K562 (cell line): ENCODE data around the gene C4orf36. TPM values are rescaled to one million over a fixed set of nuclear protein-coding genes. Genes with fewer than 3 reads are reported as not detected.

Source experiments
- ATAC-seq: fragments of 200-7000 bp; cut with Tn5 transposase; 3 replicates; pipeline ENCODE4 v1.9.1; 2020; ENCODE audit warnings: moderate library complexity
- BruUV-seq: library from RNA; stranded (reverse); fragments of 400-500 nt; replicated peaks from 2 replicates; lab custom pipeline; 2021; lab: Mats Ljungman, UMichigan
- CTCF ChIA-PET: fragments of 300-600 bp; formaldehyde crosslinking; extraction: SDS; loops from one replicate; lab custom pipeline; 2021; ENCODE audit warnings: low intra/inter-chr PET ratio; lab: Yijun Ruan, JAX
- POLR2A ChIA-PET: fragments of 300-600, 350-650 bp; sonication (Branson Sonifier 250); formaldehyde crosslinking; extraction: SDS; loops from one replicate; lab custom pipeline; 2021; ENCODE audit warnings: antibody characterized with exemption, inconsistent platforms; lab: Yijun Ruan, JAX
- DNase-seq, 4 experiments: peaks; one replicate each; pipeline versions ENCODE4 v3.0.0 to v3.0.0-alpha.2; 2011 to 2018; ENCODE audit warnings: low spot score in 3 of 4, mixed read lengths in 3 of 4; ENCODE audit errors: extremely low read depth in 1 of 4
- FAIRE-seq: peaks from 2 replicates; lab custom pipeline; 2011; peaks lifted over from hg19 to GRCh38; lab: Jason Lieb, UNC
- H2AFZ ChIP-seq: 2 replicates; pipeline ENCODE4 v1.6.0; 2011; ENCODE audit warnings: low read depth, low read length, control low read depth, inconsistent platforms
- H3K27ac ChIP-seq: fragments of 200-600 bp; 3 replicates; pipeline ENCODE4 v1.8.0; 2011; ENCODE audit warnings: low read depth, mild to moderate bottlenecking, control low read depth, inconsistent platforms, low read length, moderate library complexity, mixed read lengths; ENCODE audit errors: extremely low read depth
- H3K27me3 ChIP-seq, 2 experiments: fragments of 300-600 bp in 1 of 2; 2 replicates in 1 of 2; 3 replicates in 1 of 2; pipeline versions ENCODE4 v1.6.0 to v1.8.0; 2011; ENCODE audit warnings: inconsistent platforms in 2 of 2, low read length in 2 of 2, mild to moderate bottlenecking in 1 of 2, mixed read lengths in 1 of 2, moderate library complexity in 1 of 2; ENCODE audit not compliant: control insufficient read depth in 2 of 2, insufficient read depth in 2 of 2
- H3K36me3 ChIP-seq: fragments of 300-600 bp; 3 replicates; pipeline ENCODE4 v1.8.0; 2011; ENCODE audit warnings: mild to moderate bottlenecking, low read length, inconsistent platforms; ENCODE audit not compliant: control insufficient read depth, insufficient read depth
- H3K4me1 ChIP-seq, 2 experiments: fragments of 200-600 bp in 1 of 2; replicated peaks in 1 of 2; 2 replicates in 1 of 2; 3 replicates in 1 of 2; pipeline versions ENCODE4 v1.5.1 to v1.8.0; 2011; ENCODE audit warnings: inconsistent platforms in 2 of 2, low read length in 2 of 2, mild to moderate bottlenecking in 1 of 2, mixed read lengths in 1 of 2, moderate library complexity in 1 of 2; ENCODE audit not compliant: control insufficient read depth in 2 of 2, insufficient read depth in 2 of 2
- H3K4me2 ChIP-seq: 2 replicates; pipeline ENCODE4 v1.6.1; 2011; ENCODE audit warnings: low read length, control low read depth, inconsistent platforms, mixed read lengths; ENCODE audit not compliant: insufficient read depth
- H3K4me3 ChIP-seq: fragments of 200-600 bp; sonication (generic), shearing (Covaris generic); 2 replicates; pipeline ENCODE4 v1.5.1; 2016; ENCODE audit warnings: control low read depth, inconsistent platforms
- H3K79me2 ChIP-seq: fragments of 200-600 bp; 3 replicates; pipeline ENCODE4 v1.8.0; 2011; ENCODE audit warnings: low read length, inconsistent platforms; ENCODE audit not compliant: control insufficient read depth, insufficient read depth
- H3K9ac ChIP-seq, 2 experiments: 2 replicates each; pipeline versions ENCODE4 v1.6.0 to v1.6.1; 2011; ENCODE audit warnings: low read depth in 2 of 2, low read length in 2 of 2, control low read depth in 1 of 2, inconsistent platforms in 1 of 2, mild to moderate bottlenecking in 1 of 2, mixed read lengths in 1 of 2; ENCODE audit not compliant: insufficient read depth in 1 of 2
- H3K9me1 ChIP-seq: one replicate; pipeline ENCODE4 v1.6.0; 2011; ENCODE audit warnings: inconsistent platforms, mild to moderate bottlenecking, low read length, moderate library complexity; ENCODE audit not compliant: control insufficient read depth, insufficient read depth
- H3K9me3 ChIP-seq: replicated peaks from 2 replicates; pipeline ENCODE4 v1.5.1; 2011; ENCODE audit warnings: low read depth, low read length, inconsistent platforms; ENCODE audit not compliant: control insufficient read depth, insufficient read depth
- H4K20me1 ChIP-seq: replicated peaks from 2 replicates; pipeline ENCODE4 v1.6.1; 2011; ENCODE audit warnings: low read length, inconsistent platforms, mixed read lengths; ENCODE audit not compliant: control insufficient read depth, insufficient read depth
- ATF1 ChIP-seq, 2 experiments: fragments of 450-650 bp in 1 of 2; IDR thresholded peaks; 2 replicates each; pipeline ENCODE4 v1.6.1; 2016; ENCODE audit warnings: missing compliant biosample characterization in 1 of 2, missing genetic modification characterization in 1 of 2
- PATZ1 ChIP-seq: fragments of 250-450 bp; sonication (Bioruptor Pico); IDR thresholded peaks from 2 replicates; pipeline ENCODE4 v1.5.0; 2020; ENCODE audit warnings: mild to moderate bottlenecking, borderline replicate concordance
- PML ChIP-seq: IDR thresholded peaks from 2 replicates; pipeline ENCODE4 v1.6.1; 2012; ENCODE audit warnings: low read length, inconsistent platforms
- TEAD4 ChIP-seq, 2 experiments: sonication (generic) in 1 of 2; formaldehyde crosslinking in 1 of 2; IDR thresholded peaks; 2 replicates each; pipeline versions ENCODE4 v1.6.1 to v1.8.0; 2012 to 2022; ENCODE audit warnings: borderline replicate concordance in 1 of 2, inconsistent platforms in 1 of 2, low read length in 1 of 2, mild to moderate bottlenecking in 1 of 2, missing genetic modification reagents in 1 of 2
- WGBS: fragments of 100-300 bp; shearing (Covaris generic); methylation state at CpG from one replicate; pipeline ENCODE4 v1.1.6; 2016; ENCODE audit warnings: low coverage, mixed read lengths; ENCODE audit not compliant: insufficient coverage; ENCODE audit errors: missing lambda C conversion rate; 5-methylcytosine and 5-hydroxymethylcytosine counted together
- in situ Hi-C: fragments of 300-500 bp; cut with MboI; formaldehyde crosslinking; loops from 4 replicates; pipeline ENCODE4 v1.15.0; 2018; ENCODE audit warnings: inconsistent platforms, mixed read lengths
- intact Hi-C: fragments of 100-400 bp; cut with micrococcal nuclease; formaldehyde crosslinking; loops from 2 replicates; pipeline ENCODE4 v1.14.2; 2022
- polyA plus RNA-seq, 8 experiments: library from polyadenylated mRNA; depleted of rRNA in 4 of 8; stranded (reverse) in 5 of 8; unstranded in 3 of 8; fragments of >200 nt; fragmentation: Nextera tagmentation in 2 of 8; fragmentation: Illumina TruSeq in 1 of 8; extraction: Ambion mirVana in 2 of 8; extraction: Trizol in 1 of 8; gene quantifications; 2 replicates each; pipeline versions ENCODE4 v1.2.1 to v1.2.3, GENCODE V29; 2011 to 2014; ENCODE audit warnings: inconsistent platforms in 1 of 8, missing spikeins in 1 of 8
- total RNA-seq, 7 experiments: library from RNA; depleted of rRNA in 6 of 7; stranded (reverse); fragments of >200 nt in 6 of 7; fragmentation: Illumina TruSeq in 2 of 7; extraction: Trizol in 2 of 7; gene quantifications; 2 replicates each; pipeline versions ENCODE4 v1.2.1 to v1.2.3, GENCODE V29; 2011 to 2021; ENCODE audit warnings: low replicate concordance in 1 of 7
- TF ChIP-seq, protein P1 (sequence below), 2 experiments: fragments of 450-650 bp; IDR thresholded peaks; 2 replicates each; pipeline ENCODE4 v1.6.1; 2016
- TF ChIP-seq, protein P2 (sequence below): sonication (generic); formaldehyde crosslinking; IDR thresholded peaks from 2 replicates; pipeline ENCODE4 v1.8.1; 2022; ENCODE audit warnings: missing genetic modification reagents
- TF ChIP-seq, protein P3 (sequence below): fragments of 250-450 bp; sonication (Bioruptor Pico); IDR thresholded peaks from 2 replicates; pipeline ENCODE4 v1.4.0; 2020; ENCODE audit warnings: borderline replicate concordance

C4orf36 gene
- total and polyA plus RNA-seq, 9 of the 15 experiments (the other 6 are each of a cell fraction or from before 2014, with no cell fraction given), result 0.14 to 0.45 (median 0.20) TPM; not detected in 5

- in situ Hi-C loops, result loop anchor here (5.0 kb wide), 1 partner anchor 166 kb away; no protein-coding TSS in a partner anchor
- no TSS peak for BruUV-seq
- Histone ChIP-seq H3K36me3 (no peaks in the 10 kb centered on the region), H3K9me3 (no peaks in the 10 kb centered on the region), H3K4me3 (no peak overlapping the region), H3K27me3 (no peaks in the 10 kb centered on the region), H3K9ac (no peak overlapping the region), H2AFZ (peak overlapping the region; percentile 33), H3K4me1 (peaks cover 3 to 24% of the 10 kb centered on the region in 2 experiments; a peak in 3 of 5 replicates), H3K27ac (peak overlapping the region; percentile 3; the same call in 1 of the 3 replicates), H3K79me2 (no peaks in the 10 kb centered on the region), H3K9me1 (no peaks in the 10 kb centered on the region), H4K20me1 (no peaks in the 10 kb centered on the region), H3K4me2 (no peak overlapping the region; the same call in 1 of the 2 replicates)
- FAIRE-seq (no peak), DNase-seq (peak in 2 of 4 experiments; percentile 37), ATAC-seq (no peak; the same call in 2 of the 3 replicates)
- POLR2A ChIA-PET, result interaction anchor here (1.3 kb wide), 1 partner anchor 34 kb away, joined by 3 read pairs; no protein-coding TSS in a partner anchor
- WGBS, result 33% methylated on average over 6 of the region's 6 CpGs
- intact Hi-C loops, result loop anchor here (5.0 kb wide), 1 partner anchor 36 kb away; no protein-coding TSS in a partner anchor
- CTCF ChIA-PET, result no interaction called here
- TF ChIP-seq PML (no peak), TEAD4 (IDR thresholded peaks at IDR 0.05; ENCODE audit: low read length) (0 out of 2 replicates have a peak, but pooled peaks have one; percentile 50), TEAD4 (CRISPR knock-in tag; IDR thresholded peaks at IDR 0.05; ENCODE audit: borderline replicate concordance) (no peak), PATZ1 (no peak), ATF1 (CRISPR knock-in tag; IDR thresholded peaks at IDR 0.05) (no peak), ATF1 (tag; IDR thresholded peaks at IDR 0.05) (no peak)
- TF ChIP-seq, protein P1, sequence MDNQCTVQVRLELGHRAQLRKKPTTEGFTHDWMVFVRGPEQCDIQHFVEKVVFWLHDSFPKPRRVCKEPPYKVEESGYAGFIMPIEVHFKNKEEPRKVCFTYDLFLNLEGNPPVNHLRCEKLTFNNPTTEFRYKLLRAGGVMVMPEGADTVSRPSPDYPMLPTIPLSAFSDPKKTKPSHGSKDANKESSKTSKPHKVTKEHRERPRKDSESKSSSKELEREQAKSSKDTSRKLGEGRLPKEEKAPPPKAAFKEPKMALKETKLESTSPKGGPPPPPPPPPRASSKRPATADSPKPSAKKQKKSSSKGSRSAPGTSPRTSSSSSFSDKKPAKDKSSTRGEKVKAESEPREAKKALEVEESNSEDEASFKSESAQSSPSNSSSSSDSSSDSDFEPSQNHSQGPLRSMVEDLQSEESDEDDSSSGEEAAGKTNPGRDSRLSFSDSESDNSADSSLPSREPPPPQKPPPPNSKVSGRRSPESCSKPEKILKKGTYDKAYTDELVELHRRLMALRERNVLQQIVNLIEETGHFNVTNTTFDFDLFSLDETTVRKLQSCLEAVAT (IDR thresholded peaks at IDR 0.05), result no peak
- TF ChIP-seq, protein P2, sequence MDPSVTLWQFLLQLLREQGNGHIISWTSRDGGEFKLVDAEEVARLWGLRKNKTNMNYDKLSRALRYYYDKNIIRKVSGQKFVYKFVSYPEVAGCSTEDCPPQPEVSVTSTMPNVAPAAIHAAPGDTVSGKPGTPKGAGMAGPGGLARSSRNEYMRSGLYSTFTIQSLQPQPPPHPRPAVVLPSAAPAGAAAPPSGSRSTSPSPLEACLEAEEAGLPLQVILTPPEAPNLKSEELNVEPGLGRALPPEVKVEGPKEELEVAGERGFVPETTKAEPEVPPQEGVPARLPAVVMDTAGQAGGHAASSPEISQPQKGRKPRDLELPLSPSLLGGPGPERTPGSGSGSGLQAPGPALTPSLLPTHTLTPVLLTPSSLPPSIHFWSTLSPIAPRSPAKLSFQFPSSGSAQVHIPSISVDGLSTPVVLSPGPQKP (CRISPR knock-in tag), result no peak
- TF ChIP-seq, protein P3, sequence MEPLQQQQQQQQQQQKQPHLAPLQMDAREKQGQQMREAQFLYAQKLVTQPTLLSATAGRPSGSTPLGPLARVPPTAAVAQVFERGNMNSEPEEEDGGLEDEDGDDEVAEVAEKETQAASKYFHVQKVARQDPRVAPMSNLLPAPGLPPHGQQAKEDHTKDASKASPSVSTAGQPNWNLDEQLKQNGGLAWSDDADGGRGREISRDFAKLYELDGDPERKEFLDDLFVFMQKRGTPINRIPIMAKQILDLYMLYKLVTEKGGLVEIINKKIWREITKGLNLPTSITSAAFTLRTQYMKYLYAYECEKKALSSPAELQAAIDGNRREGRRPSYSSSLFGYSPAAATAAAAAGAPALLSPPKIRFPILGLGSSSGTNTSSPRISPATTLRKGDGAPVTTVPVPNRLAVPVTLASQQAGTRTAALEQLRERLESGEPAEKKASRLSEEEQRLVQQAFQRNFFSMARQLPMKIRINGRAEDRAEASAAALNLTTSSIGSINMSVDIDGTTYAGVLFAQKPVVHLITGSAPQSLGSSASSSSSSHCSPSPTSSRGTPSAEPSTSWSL (CRISPR knock-in tag), result no peak
Measured at GRCh38 chr4:86926435-86927086, 34.3 kb upstream of the C4orf36 start.
